Measurements from ENCODE around the gene CCDC71L. TPM values are rescaled to one million over a fixed set of nuclear protein-coding genes. Genes with fewer than 3 reads are reported as not detected.

CCDC71L gene
- total RNA-seq, 1 donor from 2014 or later: 20.3 TPM

DNA sequence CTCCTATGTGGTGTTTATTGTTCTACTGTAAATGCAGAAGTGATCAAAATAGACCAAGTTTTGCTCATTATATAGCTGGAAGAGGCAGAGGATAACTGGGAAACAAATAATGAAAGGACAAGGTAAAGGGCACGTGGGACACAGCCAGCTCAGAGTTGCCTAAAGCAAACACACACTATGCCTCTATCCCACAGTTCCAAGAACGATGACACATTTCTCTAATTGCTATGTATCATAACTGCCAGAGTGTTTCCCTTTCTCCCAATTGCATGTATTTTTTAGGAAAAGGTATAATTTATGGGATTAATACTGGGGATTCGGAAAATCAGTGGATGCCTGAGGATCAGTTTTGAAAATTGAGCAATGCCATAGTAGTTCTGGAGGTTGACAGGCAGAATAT lies 49.0 kb downstream of the CCDC71L start:
- H3K4me1 Mint-ChIP-seq (ENCODE audit: low read depth): peaks cover 16% of the 10 kb centered on the region
- no peaks in the 10 kb centered on the region for H3K27me3 Mint-ChIP-seq
- peak overlapping the region; percentile 76 for H3K27ac Mint-ChIP-seq
- no peaks in the 10 kb centered on the region for H3K9me3 Mint-ChIP-seq (ENCODE audit: low read depth)
- no peak for DNase-seq (ENCODE audit: low spot score, unreplicated experiment)
- TF ChIP-seq, protein P1, sequence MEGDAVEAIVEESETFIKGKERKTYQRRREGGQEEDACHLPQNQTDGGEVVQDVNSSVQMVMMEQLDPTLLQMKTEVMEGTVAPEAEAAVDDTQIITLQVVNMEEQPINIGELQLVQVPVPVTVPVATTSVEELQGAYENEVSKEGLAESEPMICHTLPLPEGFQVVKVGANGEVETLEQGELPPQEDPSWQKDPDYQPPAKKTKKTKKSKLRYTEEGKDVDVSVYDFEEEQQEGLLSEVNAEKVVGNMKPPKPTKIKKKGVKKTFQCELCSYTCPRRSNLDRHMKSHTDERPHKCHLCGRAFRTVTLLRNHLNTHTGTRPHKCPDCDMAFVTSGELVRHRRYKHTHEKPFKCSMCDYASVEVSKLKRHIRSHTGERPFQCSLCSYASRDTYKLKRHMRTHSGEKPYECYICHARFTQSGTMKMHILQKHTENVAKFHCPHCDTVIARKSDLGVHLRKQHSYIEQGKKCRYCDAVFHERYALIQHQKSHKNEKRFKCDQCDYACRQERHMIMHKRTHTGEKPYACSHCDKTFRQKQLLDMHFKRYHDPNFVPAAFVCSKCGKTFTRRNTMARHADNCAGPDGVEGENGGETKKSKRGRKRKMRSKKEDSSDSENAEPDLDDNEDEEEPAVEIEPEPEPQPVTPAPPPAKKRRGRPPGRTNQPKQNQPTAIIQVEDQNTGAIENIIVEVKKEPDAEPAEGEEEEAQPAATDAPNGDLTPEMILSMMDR (IDR thresholded peaks at IDR 0.05; ENCODE audit: unreplicated experiment): no peak
- no peak overlapping the region for H3K4me3 Mint-ChIP-seq (ENCODE audit: low read depth)
- H3K36me3 Mint-ChIP-seq (ENCODE audit: insufficient read depth): no peaks in the 10 kb centered on the region

DNA sequence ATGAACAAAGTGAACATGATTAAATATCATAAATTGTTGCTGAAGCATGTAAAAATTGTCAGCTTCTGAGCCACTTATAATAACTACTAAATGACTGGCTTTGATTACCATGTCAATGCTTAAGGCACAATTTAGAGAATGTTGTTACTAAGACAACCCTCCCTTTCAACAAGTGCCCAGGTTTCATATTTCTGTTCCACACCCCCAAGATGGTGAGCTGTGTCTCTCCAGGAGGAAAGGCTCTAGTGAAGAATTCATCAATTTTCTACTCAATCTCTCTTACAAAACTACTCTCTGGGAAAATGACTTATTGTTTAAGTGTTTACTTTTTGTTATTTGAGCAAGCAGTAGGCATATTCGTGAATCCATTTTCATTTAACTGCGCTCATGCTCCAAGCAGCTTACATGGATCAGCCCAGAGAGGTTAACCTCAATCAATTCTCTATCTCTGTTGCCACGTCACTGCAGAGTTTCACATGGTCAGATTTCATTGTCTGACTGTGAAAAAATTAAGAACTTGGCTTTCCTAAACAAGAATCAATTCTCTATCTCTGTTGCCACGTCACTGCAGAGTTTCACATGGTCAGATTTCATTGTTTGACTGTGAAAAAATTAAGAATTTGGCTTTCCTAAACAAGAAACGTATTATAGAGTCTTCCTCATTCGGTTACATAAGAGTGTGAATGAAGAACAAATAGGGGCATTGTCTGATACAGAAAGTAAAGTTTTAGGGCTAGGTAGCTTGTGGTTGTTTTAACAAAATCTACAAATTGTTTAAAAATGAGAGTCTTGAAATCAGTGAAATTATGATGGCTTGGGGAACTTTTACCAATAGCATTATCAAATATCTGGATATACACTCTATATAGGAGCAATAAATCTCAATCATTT lies 49.7 kb downstream of the CCDC71L start:
- Mint-ChIP-seq H3K9me3 (ENCODE audit: low read depth) (no peaks in the 10 kb centered on the region), H3K27ac (peak overlapping the region; percentile 76), H3K27me3 (no peaks in the 10 kb centered on the region), H3K4me3 (ENCODE audit: low read depth) (peak overlapping the region; percentile 10), H3K36me3 (ENCODE audit: insufficient read depth) (no peaks in the 10 kb centered on the region), H3K4me1 (ENCODE audit: low read depth) (peaks cover 16% of the 10 kb centered on the region)
- TF ChIP-seq, protein P1 (IDR thresholded peaks at IDR 0.05; ENCODE audit: unreplicated experiment): no peak
- no peak for DNase-seq (ENCODE audit: low spot score, unreplicated experiment)

DNA sequence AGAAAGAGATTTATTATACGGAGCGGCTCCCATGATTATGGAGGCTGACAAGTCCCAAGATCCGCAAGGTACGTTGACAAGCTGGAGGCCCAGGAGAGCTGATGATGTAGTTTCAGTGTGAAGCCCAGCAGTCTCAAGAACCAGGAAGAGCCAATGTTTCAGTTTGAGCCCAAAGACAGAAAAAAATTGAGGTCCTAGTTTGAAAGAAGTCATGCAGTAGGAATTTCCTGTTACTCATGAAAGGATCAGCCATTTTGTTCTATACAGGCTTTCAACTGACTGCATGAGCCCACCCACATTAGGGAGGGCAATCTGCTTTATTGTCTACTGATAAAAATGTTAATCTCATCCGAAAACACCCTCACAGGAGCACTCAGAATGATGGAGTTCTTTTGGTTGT lies 51.5 kb downstream of the CCDC71L start:
- TF ChIP-seq, protein P1 (IDR thresholded peaks at IDR 0.05; ENCODE audit: unreplicated experiment): no peak
- Mint-ChIP-seq H3K27ac (no peak overlapping the region), H3K4me1 (ENCODE audit: low read depth) (peaks cover 16% of the 10 kb centered on the region), H3K27me3 (no peaks in the 10 kb centered on the region), H3K9me3 (ENCODE audit: low read depth) (no peaks in the 10 kb centered on the region), H3K4me3 (ENCODE audit: low read depth) (no peak overlapping the region), H3K36me3 (ENCODE audit: insufficient read depth) (no peaks in the 10 kb centered on the region)
- no peak for DNase-seq (ENCODE audit: low spot score, unreplicated experiment)

DNA sequence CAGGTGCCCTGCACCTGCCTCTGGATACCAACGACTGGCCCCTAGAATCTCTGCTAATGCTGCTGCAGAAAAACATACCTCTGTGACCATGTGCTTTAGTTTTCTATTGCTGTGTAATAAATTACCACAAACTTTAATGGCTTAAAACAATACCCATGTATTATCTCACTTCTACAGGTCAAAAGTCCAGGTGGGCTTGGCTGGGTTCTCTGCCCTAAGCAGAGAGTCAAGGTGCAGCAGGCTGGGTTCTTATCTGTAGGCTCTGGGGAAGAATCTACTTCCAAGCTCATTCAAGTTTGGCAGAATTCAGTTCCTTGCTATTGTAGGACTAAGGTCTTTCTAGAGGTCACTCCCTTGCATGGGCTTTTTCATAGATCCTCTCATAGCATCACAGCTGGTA lies 52.3 kb downstream of the CCDC71L start:
- H3K36me3 Mint-ChIP-seq (ENCODE audit: insufficient read depth): no peaks in the 10 kb centered on the region
- TF ChIP-seq, protein P1 (IDR thresholded peaks at IDR 0.05; ENCODE audit: unreplicated experiment): no peak
- no peaks in the 10 kb centered on the region for H3K9me3 Mint-ChIP-seq (ENCODE audit: low read depth)
- H3K27me3 Mint-ChIP-seq: no peaks in the 10 kb centered on the region
- no peak overlapping the region for H3K27ac Mint-ChIP-seq
- H3K4me3 Mint-ChIP-seq (ENCODE audit: low read depth): no peak overlapping the region
- peaks cover 16% of the 10 kb centered on the region for H3K4me1 Mint-ChIP-seq (ENCODE audit: low read depth)
- DNase-seq (ENCODE audit: low spot score, unreplicated experiment): no peak

Other genes with a start within 250 kb of the CCDC71L start
- not detected in 2 replicates for gene PIK3CG, start 204.1 kb upstream of the CCDC71L start, total RNA-seq